Activated CD8-positive, alpha-beta T cell treated with anti-CD3 and anti-CD28 coated beads for 36 hours (primary cell): ENCODE results near the gene CRTAP. TPM values are rescaled to one million over a fixed set of nuclear protein-coding genes. Genes with fewer than 3 reads are reported as not detected.

Experiments used
- ATAC-seq: fragments of 200-7000 bp; cut with Tn5 transposase; one replicate; pipeline ENCODE4 v1.10.0; 2021; ENCODE audit warnings: mild to moderate bottlenecking, moderate library complexity
- CTCF ChIA-PET: fragments of 350-600 bp; sonication (Branson Sonifier 250); formaldehyde crosslinking; loops from one replicate; lab custom pipeline; 2021; ENCODE audit warnings: antibody characterized with exemption; lab: Charles Lee
- POLR2A ChIA-PET: fragments of 350-600 bp; sonication (Branson Sonifier 250); formaldehyde crosslinking; loops from one replicate; lab custom pipeline; 2021; ENCODE audit warnings: antibody characterized with exemption; lab: Charles Lee
- DNase-seq: peaks from one replicate; pipeline ENCODE4 v3.0.0-alpha.2; 2020
- H3K27ac Mint-ChIP-seq: one replicate; pipeline ENCODE4 v1.8.0; 2021; ENCODE audit warnings: mild to moderate bottlenecking, mixed read lengths
- H3K27me3 Mint-ChIP-seq: one replicate; pipeline ENCODE4 v1.8.0; 2021; ENCODE audit warnings: mixed read lengths
- H3K36me3 Mint-ChIP-seq: one replicate; pipeline ENCODE4 v1.8.0; 2021; ENCODE audit warnings: low read depth, mixed read lengths
- H3K4me1 Mint-ChIP-seq: one replicate; pipeline ENCODE4 v1.8.0; 2021; ENCODE audit warnings: low read depth, mixed read lengths
- H3K4me3 Mint-ChIP-seq: one replicate; pipeline ENCODE4 v1.8.0; 2021; ENCODE audit warnings: mild to moderate bottlenecking, moderate library complexity, mixed read lengths
- H3K9me3 Mint-ChIP-seq: one replicate; pipeline ENCODE4 v1.8.0; 2021; ENCODE audit warnings: mixed read lengths
- CTCF ChIP-seq: fragments of 200-600 bp; IDR thresholded peaks from one replicate; pipeline ENCODE4 v1.8.0; 2022; ENCODE audit warnings: antibody characterized with exemption, mild to moderate bottlenecking
- intact Hi-C: fragments of 100-400 bp; cut with micrococcal nuclease; formaldehyde crosslinking; loops from one replicate; pipeline ENCODE4 v1.10.0; 2022
- total RNA-seq, 2 experiments: library from RNA; stranded (reverse); gene quantifications; one replicate each; pipeline ENCODE4 v1.2.3, GENCODE V29; 2021

Gene CRTAP
- total RNA-seq, 2 experiments from 2014 or later = 32.7 to 35.7 TPM

DNA sequence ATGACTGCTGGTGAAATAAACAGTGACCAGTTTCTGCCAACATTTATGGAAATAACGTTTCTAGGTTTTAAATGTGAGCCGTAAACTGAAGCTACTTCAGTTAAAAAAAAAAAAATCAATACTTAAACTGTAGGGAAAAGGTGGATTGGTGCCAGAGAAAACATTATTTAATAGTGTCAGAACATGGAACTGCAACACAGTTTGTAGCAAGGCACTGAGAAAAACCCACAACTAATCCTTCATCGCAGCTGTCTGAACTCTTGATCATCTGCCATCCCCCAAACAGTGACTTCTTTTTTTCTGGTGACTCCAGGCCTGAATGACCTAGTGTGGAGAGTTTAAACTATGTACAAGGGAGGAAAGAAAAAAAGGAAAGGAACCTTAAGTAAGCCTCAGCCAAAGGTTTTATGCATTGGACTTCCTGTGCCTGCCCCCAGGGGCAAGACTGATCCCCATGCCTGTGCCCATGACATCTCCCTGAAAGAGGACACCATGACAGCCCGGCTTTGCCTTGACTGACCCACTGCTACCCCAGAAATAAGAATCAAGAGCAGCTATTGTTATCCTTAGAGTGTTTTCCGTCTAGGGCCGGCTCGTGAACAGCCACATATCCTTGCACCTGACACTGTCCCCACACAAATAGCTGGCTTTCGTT lies 33.1 kb downstream of the CRTAP start:
- Mint-ChIP-seq H3K4me1 (no peaks in the 10 kb centered on the region), H3K9me3 (no peaks in the 10 kb centered on the region), H3K27me3 (peaks cover 2% of the 10 kb centered on the region), H3K36me3 (peaks cover 7% of the 10 kb centered on the region), H3K4me3 (no peak overlapping the region), H3K27ac (no peak overlapping the region)
- ChIA-PET CTCF (interaction anchor here (0.6 to 5.3 kb wide), 3 partner anchors 11 to 226 kb away, joined by 3 to 23 read pairs (median 5); no protein-coding TSS in a partner anchor), POLR2A (interaction anchor here (0.8 kb wide), 1 partner anchor 151 kb away, joined by 4 read pairs; no protein-coding TSS in a partner anchor)
- ATAC-seq = no peak
- intact Hi-C loops = no loop called here
- TF ChIP-seq CTCF = no peak
- DNase-seq = no peak

GRCh38 chr3:33149342-33149741 lies 35.5 kb downstream of the CRTAP start:
- peaks cover 8% of the 10 kb centered on the region for H3K27me3 Mint-ChIP-seq
- no peak overlapping the region for H3K27ac Mint-ChIP-seq
- no peak for ATAC-seq
- no peaks in the 10 kb centered on the region for H3K36me3 Mint-ChIP-seq
- intact Hi-C loops = no loop called here
- no peak for TF ChIP-seq CTCF
- no peak for DNase-seq
- H3K4me1 Mint-ChIP-seq = no peaks in the 10 kb centered on the region
- H3K9me3 Mint-ChIP-seq = no peaks in the 10 kb centered on the region
- H3K4me3 Mint-ChIP-seq = no peak overlapping the region
- CTCF ChIA-PET = interaction anchor here (2.8 to 5.3 kb wide), 2 partner anchors 17 to 224 kb away, joined by 8 to 23 read pairs; no protein-coding TSS in a partner anchor
- POLR2A ChIA-PET = interaction anchor here (0.8 kb wide), 1 partner anchor 8 kb away, joined by 3 read pairs; no protein-coding TSS in a partner anchor

- Mint-ChIP-seq H3K27me3 (peaks cover 8% of the 10 kb centered on the region), H3K9me3 (no peaks in the 10 kb centered on the region), H3K27ac (no peak overlapping the region), H3K4me1 (no peaks in the 10 kb centered on the region), H3K4me3 (no peak overlapping the region), H3K36me3 (no peaks in the 10 kb centered on the region)
- ChIA-PET CTCF (interaction anchor here (1.6 to 1.8 kb wide), 2 partner anchors 21 to 220 kb away, joined by 3 to 5 read pairs; no protein-coding TSS in a partner anchor), POLR2A (no interaction called here)
- DNase-seq = no peak
- intact Hi-C loops = no loop called here
- no peak for TF ChIP-seq CTCF
- no peak for ATAC-seq
Measured at GRCh38 chr3:33152363-33153360, 38.8 kb downstream of the CRTAP start.

GRCh38 chr3:33153782-33154181 lies 40.0 kb downstream of the CRTAP start:
- H3K4me3 Mint-ChIP-seq = no peak overlapping the region
- ChIA-PET POLR2A (interaction anchor here (0.6 kb wide), 1 partner anchor 16 kb away, joined by 3 read pairs; no protein-coding TSS in a partner anchor), CTCF (no interaction called here)
- no peak for TF ChIP-seq CTCF
- no peaks in the 10 kb centered on the region for H3K36me3 Mint-ChIP-seq
- no peaks in the 10 kb centered on the region for H3K4me1 Mint-ChIP-seq
- DNase-seq = no peak
- ATAC-seq = no peak
- intact Hi-C loops = no loop called here
- H3K27me3 Mint-ChIP-seq = peaks cover 8% of the 10 kb centered on the region
- H3K27ac Mint-ChIP-seq = no peak overlapping the region
- H3K9me3 Mint-ChIP-seq = no peaks in the 10 kb centered on the region
